ENCODE data around the gene SPDYE8.
"Not testable (repeated sequence)": the region's sequence is repeated elsewhere in the genome, so short reads cannot be mapped to it uniquely, and the experiment has no call there.

GRCh38 chr7:72982084-72982483 is 47.5 kb downstream of the SPDYE8 start:
- not testable (repeated sequence) for TF ChIP-seq CTCF (conservative IDR thresholded peaks at IDR 0.05; ENCODE audit: low read length); EZH2phosphoT487 (IDR thresholded peaks at IDR 0.05; ENCODE audit: borderline replicate concordance)

All from Loucy (cell line).